SK-N-SH (cell line): ENCODE measurements around the gene HUS1. TPM values are rescaled to one million over a fixed set of nuclear protein-coding genes. Genes with fewer than 3 reads are reported as not detected.

ENCODE experiments used
- CTCF ChIA-PET: fragments of 300-600, 350-600 bp; formaldehyde crosslinking; extraction: SDS; loops from one replicate; lab custom pipeline; 2021; lab: Yijun Ruan, JAX
- POLR2A ChIA-PET: fragments of 350-600 bp; sonication (Branson Sonifier 250); formaldehyde crosslinking; extraction: SDS; loops from one replicate; lab custom pipeline; 2020; ENCODE audit warnings: antibody characterized with exemption, inconsistent platforms; lab: Yijun Ruan, JAX
- DNase-seq: peaks from one replicate; pipeline ENCODE4 v3.0.0; 2012
- H2AFZ ChIP-seq: fragments of 200-600 bp; sonication (generic); 2 replicates; pipeline ENCODE4 v1.8.1; 2016; ENCODE audit warnings: antibody characterized with exemption, mild to moderate bottlenecking, low read depth
- H3F3A ChIP-seq: fragments of 200-600 bp; sonication (generic); replicated peaks from 2 replicates; pipeline ENCODE3; 2016; ENCODE audit warnings: antibody characterized with exemption, mild to moderate bottlenecking; ENCODE audit not compliant: insufficient read depth
- H3K27ac ChIP-seq, 2 experiments: fragments of 200-500 bp in 1 of 2; fragments of 200-600 bp in 1 of 2; sonication (Bioruptor generic) in 1 of 2; sonication (generic), shearing (Covaris generic) in 1 of 2; 2 replicates each; pipeline versions ENCODE4 v1.5.1 to v1.6.1; 2014 to 2016; ENCODE audit warnings: low read depth in 2 of 2, inconsistent platforms in 1 of 2, low read length in 1 of 2, mild to moderate bottlenecking in 1 of 2, mixed read lengths in 1 of 2
- H3K27me3 ChIP-seq: fragments of 200-600 bp; sonication (generic), shearing (Covaris generic); 2 replicates; pipeline ENCODE4 v1.6.1; 2016; ENCODE audit warnings: mixed run types; ENCODE audit not compliant: insufficient read depth
- H3K36me3 ChIP-seq, 2 experiments: fragments of 200-500 bp in 1 of 2; fragments of 200-600 bp in 1 of 2; sonication (Bioruptor generic) in 1 of 2; sonication (generic) in 1 of 2; replicated peaks in 1 of 2; 2 replicates each; pipeline versions ENCODE3 to v1.5.1; 2014 to 2016; ENCODE audit warnings: low read length in 1 of 2, mild to moderate bottlenecking in 1 of 2; ENCODE audit not compliant: insufficient read depth in 2 of 2, control insufficient read depth in 1 of 2
- H3K4me1 ChIP-seq, 2 experiments: fragments of 200-500 bp in 1 of 2; fragments of 200-600 bp in 1 of 2; sonication (Bioruptor generic) in 1 of 2; sonication (generic), shearing (Covaris generic) in 1 of 2; 2 replicates each; pipeline versions ENCODE4 v1.5.1 to v1.6.1; 2014 to 2016; ENCODE audit warnings: low read depth in 1 of 2, low read length in 1 of 2, mixed run types in 1 of 2; ENCODE audit not compliant: insufficient read depth in 2 of 2, control insufficient read depth in 1 of 2
- H3K4me2 ChIP-seq: fragments of 200-600 bp; sonication (generic), shearing (Covaris generic); 2 replicates; pipeline ENCODE4 v1.6.1; 2017; ENCODE audit warnings: mixed run types
- H3K4me3 ChIP-seq, 2 experiments: fragments of 200-500 bp in 1 of 2; fragments of 200-600 bp in 1 of 2; sonication (Bioruptor generic) in 1 of 2; sonication (generic), shearing (Covaris generic) in 1 of 2; 2 replicates each; pipeline versions ENCODE4 v1.5.1 to v1.8.1; 2014 to 2016; ENCODE audit warnings: low read depth in 2 of 2, inconsistent platforms in 1 of 2, low read length in 1 of 2, mild to moderate bottlenecking in 1 of 2, mixed read lengths in 1 of 2, moderate library complexity in 1 of 2
- H3K79me2 ChIP-seq: fragments of 200-600 bp; sonication (generic); 2 replicates; pipeline ENCODE4 v1.8.1; 2017; ENCODE audit warnings: mild to moderate bottlenecking; ENCODE audit not compliant: insufficient read depth
- H3K9ac ChIP-seq: fragments of 200-600 bp; sonication (generic); 2 replicates; pipeline ENCODE4 v1.6.1; 2017; ENCODE audit warnings: mixed run types
- H3K9me2 ChIP-seq: fragments of 200-600 bp; sonication (generic); 2 replicates; pipeline ENCODE4 v1.6.1; 2017; ENCODE audit warnings: mixed run types
- H3K9me3 ChIP-seq: fragments of 200-600 bp; sonication (generic); 2 replicates; pipeline ENCODE4 v1.6.1; 2017; ENCODE audit warnings: mixed run types, mild to moderate bottlenecking, moderate library complexity
- H4K20me1 ChIP-seq: fragments of 200-600 bp; sonication (generic); 2 replicates; pipeline ENCODE4 v1.6.1; 2017; ENCODE audit warnings: mild to moderate bottlenecking, mixed run types; ENCODE audit not compliant: insufficient read depth
- CTCF ChIP-seq: fragments of 200-600 bp; sonication (generic); IDR thresholded peaks from 2 replicates; pipeline ENCODE4 v1.6.1; 2017; ENCODE audit warnings: antibody characterized with exemption, mild to moderate bottlenecking, moderate library complexity
- ELF1 ChIP-seq: IDR thresholded peaks from 2 replicates; pipeline ENCODE4 v1.4.0; 2012
- FOSL2 ChIP-seq: IDR thresholded peaks from 2 replicates; pipeline ENCODE4 v1.4.0; 2012; ENCODE audit warnings: low read depth, mild to moderate bottlenecking, moderate library complexity, borderline replicate concordance
- FOXJ3 ChIP-seq: sonication (generic); formaldehyde crosslinking; IDR thresholded peaks from 2 replicates; pipeline ENCODE4 v1.5.1; 2020; ENCODE audit warnings: mild to moderate bottlenecking, missing genetic modification reagents
- JUND ChIP-seq: IDR thresholded peaks from 2 replicates; pipeline ENCODE4 v1.4.0; 2012
- MAX ChIP-seq: IDR thresholded peaks from 2 replicates; pipeline ENCODE4 v1.4.0; 2012; ENCODE audit warnings: low read depth
- MEF2A ChIP-seq: IDR thresholded peaks from 2 replicates; pipeline ENCODE4 v1.4.0; 2012; ENCODE audit warnings: low read depth, borderline replicate concordance
- MXI1 ChIP-seq: IDR thresholded peaks from 2 replicates; pipeline ENCODE4 v1.6.1; 2012; ENCODE audit warnings: mild to moderate bottlenecking, low read depth, low read length, improper control_type of control experiment
- NFIC ChIP-seq: IDR thresholded peaks from 2 replicates; pipeline ENCODE4 v1.4.0; 2012; ENCODE audit warnings: borderline replicate concordance
- NRF1 ChIP-seq: IDR thresholded peaks from 2 replicates; pipeline ENCODE4 v1.6.1; 2012; ENCODE audit warnings: low read depth, mild to moderate bottlenecking, low read length
- PBX3 ChIP-seq: IDR thresholded peaks from 2 replicates; pipeline ENCODE4; 2012
- RFX5 ChIP-seq: IDR thresholded peaks from 2 replicates; pipeline ENCODE4 v1.6.1; 2012; ENCODE audit warnings: mild to moderate bottlenecking, improper control_type of control experiment, low read length
- RXRA ChIP-seq: IDR thresholded peaks from 2 replicates; pipeline ENCODE4 v1.4.0; 2012; ENCODE audit warnings: low read depth, mild to moderate bottlenecking, borderline replicate concordance
- SMC3 ChIP-seq: IDR thresholded peaks from 2 replicates; pipeline ENCODE4 v1.6.1; 2012; ENCODE audit warnings: low read depth, low read length, improper control_type of control experiment
- TAF1 ChIP-seq: IDR thresholded peaks from 2 replicates; pipeline ENCODE4 v1.6.1; 2012; ENCODE audit warnings: low read depth, mild to moderate bottlenecking, low read length, moderate library complexity, borderline replicate concordance
- TCF12 ChIP-seq: IDR thresholded peaks from 2 replicates; pipeline ENCODE4 v1.4.0; 2012
- TEAD4 ChIP-seq: IDR thresholded peaks from 2 replicates; pipeline ENCODE4 v1.4.0; 2012; ENCODE audit warnings: mild to moderate bottlenecking, borderline replicate concordance; ENCODE audit not compliant: insufficient read depth
- USF1 ChIP-seq: IDR thresholded peaks from 2 replicates; pipeline ENCODE4 v1.4.0; 2012; ENCODE audit warnings: low read depth, borderline replicate concordance
- USF2 ChIP-seq: fragments of 150-350 bp; IDR thresholded peaks from 2 replicates; pipeline ENCODE4 v1.6.1; 2017; ENCODE audit warnings: antibody characterized with exemption, low read length, low read depth, borderline replicate concordance
- YY1 ChIP-seq: IDR thresholded peaks from 2 replicates; pipeline ENCODE4 v1.4.0; 2012; ENCODE audit warnings: low read depth, mild to moderate bottlenecking
- WGBS: methylation state at CpG from one replicate; pipeline ENCODE4 v1.1.6; 2017; ENCODE audit warnings: low lambda C conversion rate; 5-methylcytosine and 5-hydroxymethylcytosine counted together
- polyA plus RNA-seq, 3 experiments: library from polyadenylated mRNA; depleted of rRNA; stranded (reverse); fragments of >200 nt; gene quantifications; 2 replicates each; pipeline ENCODE4 v1.2.3, GENCODE V29; 2012

The HUS1 gene
- polyA plus RNA-seq, 1 of the 3 experiments (the other 2 are of a cell fraction): 17.8 TPM

- Histone ChIP-seq H2AFZ (peak overlapping the region; percentile 26; the same call in 1 of the 2 replicates), H3K4me2 (no peak overlapping the region), H3K4me1 (no peaks in the 10 kb centered on the region), H3K9me3 (peaks cover 13% of the 10 kb centered on the region), H3K4me3 (no peak overlapping the region), H3K27ac (no peak overlapping the region), H3K79me2 (no peaks in the 10 kb centered on the region), H3K36me3 (no peaks in the 10 kb centered on the region), H3K27me3 (peaks cover 23% of the 10 kb centered on the region; the same call in 1 of the 2 replicates), H3K9me2 (no peaks in the 10 kb centered on the region), H3F3A (no peaks in the 10 kb centered on the region), H3K9ac (no peak overlapping the region), H4K20me1 (no peaks in the 10 kb centered on the region)
- TF ChIP-seq CTCF (no peak), RFX5 (no peak), TAF1 (no peak)
- ChIA-PET POLR2A (no interaction called here), CTCF (no interaction called here)
- WGBS: 7% methylated on average over 5 of the region's 5 CpGs
- no peak for DNase-seq
Measured at GRCh38 chr7:48025624-48026023, 46.2 kb upstream of the HUS1 start.

- H3K9ac ChIP-seq: no peak overlapping the region
- H3K79me2 ChIP-seq: no peaks in the 10 kb centered on the region
- CTCF ChIA-PET: interaction anchor here (0.6 to 0.9 kb wide), 2 partner anchors 9 to 72 kb away, joined by 3 read pairs; no protein-coding TSS in a partner anchor
- no peak overlapping the region for H2AFZ ChIP-seq
- H3K4me3 ChIP-seq: no peak overlapping the region
- no peaks in the 10 kb centered on the region for H3K9me2 ChIP-seq
- H3F3A ChIP-seq: no peaks in the 10 kb centered on the region
- 52% methylated on average over 4 of the region's 4 CpGs for WGBS
- POLR2A ChIA-PET: no interaction called here
- no peaks in the 10 kb centered on the region for H3K27me3 ChIP-seq
- TF ChIP-seq RXRA (no peak), SMC3 (no peak), MAX (no peak), RFX5 (no peak), TAF1 (no peak), NFIC (no peak), YY1 (no peak), FOXJ3 (CRISPR knock-in tag) (no peak), ELF1 (no peak), JUND (no peak), MXI1 (no peak), NRF1 (no peak), TCF12 (no peak), FOSL2 (no peak), USF1 (no peak), MEF2A (no peak), PBX3 (no peak), USF2 (no peak), TEAD4 (no peak)
- H3K36me3 ChIP-seq: no peaks in the 10 kb centered on the region
- H3K9me3 ChIP-seq: no peaks in the 10 kb centered on the region
- no peak overlapping the region for H3K27ac ChIP-seq
- no peaks in the 10 kb centered on the region for H4K20me1 ChIP-seq
- no peak for DNase-seq
- H3K4me1 ChIP-seq: no peaks in the 10 kb centered on the region
- no peak overlapping the region for H3K4me2 ChIP-seq
Measured at GRCh38 chr7:48017674-48018073, 38.3 kb upstream of the HUS1 start.
